RWPE2 (cell line): ENCODE data around the gene MRPS23.

ENCODE experiments used
- ATAC-seq: fragments of 200-7000 bp; cut with Tn5 transposase; 3 replicates; pipeline ENCODE4 v1.9.1; 2021; ENCODE audit warnings: low read depth
- DNase-seq: peaks from one replicate; pipeline ENCODE4 v3.0.0-alpha.2; 2020; ENCODE audit warnings: low spot score
- H3K27ac ChIP-seq: fragments of 450-650 bp; 2 replicates; pipeline ENCODE4 v1.5.1; 2017; ENCODE audit warnings: mild to moderate bottlenecking; ENCODE audit not compliant: poor library complexity, severe bottlenecking
- H3K27me3 ChIP-seq: fragments of 250-450 bp; sonication (Bioruptor Pico); 2 replicates; pipeline ENCODE4 v1.5.1; 2021; ENCODE audit warnings: mild to moderate bottlenecking, moderate library complexity; ENCODE audit not compliant: insufficient read depth, poor library complexity, severe bottlenecking
- H3K36me3 ChIP-seq: fragments of 250-450 bp; sonication (Bioruptor Pico); 2 replicates; pipeline ENCODE4 v1.5.1; 2020; ENCODE audit warnings: low read depth, mild to moderate bottlenecking, moderate library complexity
- H3K4me1 ChIP-seq: fragments of 250-450 bp; sonication (Bioruptor Pico); 2 replicates; pipeline ENCODE4 v1.5.1; 2021; ENCODE audit warnings: mild to moderate bottlenecking, moderate library complexity; ENCODE audit not compliant: insufficient read depth, poor library complexity, severe bottlenecking
- H3K4me3 ChIP-seq: fragments of 250-450 bp; sonication (Bioruptor Pico); 2 replicates; pipeline ENCODE4 v1.5.1; 2021; ENCODE audit warnings: mild to moderate bottlenecking, moderate library complexity; ENCODE audit not compliant: severe bottlenecking
- H3K9me3 ChIP-seq: fragments of 250-450 bp; sonication (Bioruptor Pico); 2 replicates; pipeline ENCODE4 v1.5.1; 2021; ENCODE audit warnings: mild to moderate bottlenecking, moderate library complexity; ENCODE audit not compliant: severe bottlenecking
- CTCF ChIP-seq: fragments of 450-650 bp; IDR thresholded peaks from one replicate; pipeline ENCODE4 v1.5.1; 2017; ENCODE audit warnings: mild to moderate bottlenecking, moderate library complexity; ENCODE audit not compliant: poor library complexity, severe bottlenecking

MRPS23 gene

GRCh38 chr17:57861000-57861789 is 11.4 kb upstream of the MRPS23 start:
- Histone ChIP-seq H3K9me3 (no peaks in the 10 kb centered on the region), H3K36me3 (peaks cover 4% of the 10 kb centered on the region; the same call in 1 of the 2 replicates), H3K4me3 (peak overlapping the region; percentile 8), H3K27ac (peak overlapping the region; percentile 19), H3K27me3 (no peaks in the 10 kb centered on the region), H3K4me1 (peaks cover 6% of the 10 kb centered on the region)
- no peak for TF ChIP-seq CTCF
- ATAC-seq (peak; percentile 36), DNase-seq (no peak)

GRCh38 chr17:57860414-57860999 is 10.7 kb upstream of the MRPS23 start:
- peaks cover 6% of the 10 kb centered on the region for H3K4me1 ChIP-seq
- H3K36me3 ChIP-seq: no peaks in the 10 kb centered on the region
- DNase-seq (no peak), ATAC-seq (no peak; the same call in 2 of the 3 replicates)
- peak overlapping the region; percentile 19 for H3K27ac ChIP-seq
- H3K27me3 ChIP-seq: no peaks in the 10 kb centered on the region
- no peaks in the 10 kb centered on the region for H3K9me3 ChIP-seq
- TF ChIP-seq CTCF: no peak
- H3K4me3 ChIP-seq: no peak overlapping the region

GRCh38 chr17:57859601-57860413 is 10.0 kb upstream of the MRPS23 start:
- H3K27ac ChIP-seq: no peak overlapping the region
- no peak for ATAC-seq
- TF ChIP-seq CTCF: no peak

GRCh38 chr17:57858838-57859237 is 9.0 kb upstream of the MRPS23 start:
- ATAC-seq (no peak), DNase-seq (no peak)
- peaks cover 6% of the 10 kb centered on the region for H3K4me1 ChIP-seq
- no peaks in the 10 kb centered on the region for H3K36me3 ChIP-seq
- no peaks in the 10 kb centered on the region for H3K27me3 ChIP-seq
- no peak overlapping the region for H3K27ac ChIP-seq
- no peaks in the 10 kb centered on the region for H3K9me3 ChIP-seq
- no peak for TF ChIP-seq CTCF
- no peak overlapping the region for H3K4me3 ChIP-seq

More at GRCh38 chr17:57859601-57860413, 10.0 kb upstream of the MRPS23 start:
- H3K36me3 ChIP-seq: no peaks in the 10 kb centered on the region
- H3K4me1 ChIP-seq: peaks cover 6% of the 10 kb centered on the region
- H3K27me3 ChIP-seq: no peaks in the 10 kb centered on the region
- no peak for DNase-seq
- H3K4me3 ChIP-seq: no peak overlapping the region
- H3K9me3 ChIP-seq: no peaks in the 10 kb centered on the region
